Erythroblast (primary cell): Measurements from ENCODE around the gene STRN4.

Experiments used
- GATA1 ChIP-seq: IDR thresholded peaks from 2 replicates; pipeline ENCODE4 v1.6.1; 2011; ENCODE audit warnings: low read depth, mild to moderate bottlenecking, control low read depth, low read length, moderate library complexity
- POLR2A ChIP-seq: IDR thresholded peaks from 2 replicates; pipeline ENCODE4 v1.6.1; 2011; ENCODE audit warnings: mild to moderate bottlenecking, low read length

DNA sequence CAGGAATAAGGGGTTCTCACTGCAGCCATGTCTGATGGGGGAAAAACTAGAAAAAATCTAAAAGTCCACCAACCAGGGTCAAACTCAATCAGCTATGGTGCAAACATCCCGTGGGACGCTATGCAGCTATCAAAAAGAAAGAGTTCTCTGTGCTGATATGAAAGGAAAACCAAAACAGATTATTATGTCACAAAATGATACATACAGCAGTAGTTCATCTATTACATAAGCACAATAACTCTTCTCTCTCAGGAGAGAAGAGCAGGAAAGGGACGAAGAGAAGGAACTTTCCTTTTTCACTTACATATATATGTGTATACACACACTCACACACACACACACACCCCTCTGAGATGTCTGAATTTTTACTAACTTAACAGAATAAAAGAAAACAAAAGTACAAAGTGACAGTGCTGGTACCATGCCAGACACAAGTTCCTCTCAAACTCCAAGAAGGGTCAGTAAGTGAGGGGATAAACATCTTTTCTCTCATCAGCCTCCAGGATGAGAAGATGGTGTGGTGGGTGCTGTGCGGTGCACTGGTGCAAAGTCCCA lies 3.2 kb downstream of the STRN4 start:
- no peak for TF ChIP-seq POLR2A
- no peak for TF ChIP-seq GATA1
